GM19099 (cell line): ENCODE results near the gene WDR93.

ENCODE experiments used
- POLR2A ChIP-seq: IDR thresholded peaks from 3 replicates; pipeline ENCODE4 v1.6.1; 2011; ENCODE audit warnings: low read depth; ENCODE audit not compliant: insufficient read length; ENCODE audit errors: extremely low read depth

The WDR93 gene

GRCh38 chr15:89760303-89761008 is 69.8 kb downstream of the WDR93 start:
- no peak for TF ChIP-seq POLR2A

- no peak for TF ChIP-seq POLR2A
Measured at GRCh38 chr15:89761009-89761831, 70.6 kb downstream of the WDR93 start.

- no peak for TF ChIP-seq POLR2A
Measured at GRCh38 chr15:89761929-89762328, 71.3 kb downstream of the WDR93 start.

GRCh38 chr15:89765694-89766093 is 75.1 kb downstream of the WDR93 start:
- no peak for TF ChIP-seq POLR2A

GRCh38 chr15:89766357-89767311 is 76.0 kb downstream of the WDR93 start:
- no peak for TF ChIP-seq POLR2A

GRCh38 chr15:89767411-89767915 is 76.9 kb downstream of the WDR93 start:
- no peak for TF ChIP-seq POLR2A

- TF ChIP-seq POLR2A = no peak
Measured at GRCh38 chr15:89768071-89768500, 77.5 kb downstream of the WDR93 start.

- TF ChIP-seq POLR2A = no peak
Measured at GRCh38 chr15:89769366-89769765, 78.8 kb downstream of the WDR93 start.

GRCh38 chr15:89770041-89770440 is 79.4 kb downstream of the WDR93 start:
- no peak for TF ChIP-seq POLR2A

GRCh38 chr15:89772932-89773583 is 82.4 kb downstream of the WDR93 start:
- TF ChIP-seq POLR2A = no peak

- TF ChIP-seq POLR2A = no peak
Measured at GRCh38 chr15:89774492-89774891, 83.9 kb downstream of the WDR93 start.

- no peak for TF ChIP-seq POLR2A
Measured at GRCh38 chr15:89775815-89776214, 85.2 kb downstream of the WDR93 start.

- no peak for TF ChIP-seq POLR2A
Measured at GRCh38 chr15:89776274-89777072, 85.9 kb downstream of the WDR93 start, which contains the start of gene MESP2. MESP2 (plus strand) TSS chr15:89776332; CDS start chr15:89776358, 26 bp downstream.

- no peak for TF ChIP-seq POLR2A
Measured at GRCh38 chr15:89777073-89777751, 86.6 kb downstream of the WDR93 start.
